Occipital lobe (tissue), 2 donors: ENCODE data around the gene TIAM1. TPM values are rescaled to one million over a fixed set of nuclear protein-coding genes. Genes with fewer than 3 reads are reported as not detected.
A peak's percentile ranks its signal among the peaks of the same experiment; 100 is the strongest.

Experiments
- DNase-seq: peaks from one replicate; lab custom pipeline; 2025; lab: John Stamatoyannopoulos, UW
- total RNA-seq: library from RNA; depleted of rRNA; stranded (reverse); fragments of >200 nt; gene quantifications from one replicate; pipeline ENCODE4 v1.2.3, GENCODE V29; 2014

The TIAM1 gene
- total RNA-seq, 1 donor from 2014 or later, result 54.1 TPM

GRCh38 chr21:31140676-31141075 lies 203.4 kb downstream of the TIAM1 start:
- no peak for DNase-seq

- no peak for DNase-seq
Measured at GRCh38 chr21:31140025-31140424, 204.0 kb downstream of the TIAM1 start.

GRCh38 chr21:31137960-31138359 lies 206.1 kb downstream of the TIAM1 start:
- DNase-seq, result no peak

- DNase-seq, result peak; percentile 31
Measured at GRCh38 chr21:31136891-31137290, 207.2 kb downstream of the TIAM1 start.

GRCh38 chr21:31135531-31136184 lies 208.4 kb downstream of the TIAM1 start:
- DNase-seq, result no peak

DNA sequence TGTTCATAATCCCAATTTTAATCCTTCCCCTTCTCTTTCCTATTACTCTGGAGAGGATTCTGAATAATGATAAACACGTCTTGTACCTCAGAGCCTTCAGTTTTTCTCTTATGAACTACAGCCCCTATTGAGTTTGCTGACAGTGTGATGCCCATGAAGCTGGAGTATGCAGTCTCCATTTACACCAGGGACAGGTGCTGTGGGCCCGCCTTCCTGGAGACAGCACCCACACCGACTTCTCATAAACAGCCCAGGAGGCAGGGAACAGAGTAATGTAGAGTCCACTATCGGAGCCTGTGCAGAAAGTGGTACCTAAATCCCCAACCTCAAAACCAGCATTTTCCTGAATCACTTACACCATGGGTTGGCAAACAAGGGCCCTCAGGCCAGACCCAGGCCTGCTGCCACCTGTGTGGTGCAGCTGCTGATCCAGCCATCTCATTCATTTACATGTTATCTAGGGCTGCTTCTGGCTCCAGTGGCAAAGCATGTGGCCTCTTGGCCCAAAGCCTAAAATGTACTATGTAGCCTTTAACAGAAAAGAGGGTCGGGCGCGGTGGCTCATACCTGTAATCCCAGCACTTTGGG lies 210.7 kb downstream of the TIAM1 start:
- DNase-seq, result no peak

DNA sequence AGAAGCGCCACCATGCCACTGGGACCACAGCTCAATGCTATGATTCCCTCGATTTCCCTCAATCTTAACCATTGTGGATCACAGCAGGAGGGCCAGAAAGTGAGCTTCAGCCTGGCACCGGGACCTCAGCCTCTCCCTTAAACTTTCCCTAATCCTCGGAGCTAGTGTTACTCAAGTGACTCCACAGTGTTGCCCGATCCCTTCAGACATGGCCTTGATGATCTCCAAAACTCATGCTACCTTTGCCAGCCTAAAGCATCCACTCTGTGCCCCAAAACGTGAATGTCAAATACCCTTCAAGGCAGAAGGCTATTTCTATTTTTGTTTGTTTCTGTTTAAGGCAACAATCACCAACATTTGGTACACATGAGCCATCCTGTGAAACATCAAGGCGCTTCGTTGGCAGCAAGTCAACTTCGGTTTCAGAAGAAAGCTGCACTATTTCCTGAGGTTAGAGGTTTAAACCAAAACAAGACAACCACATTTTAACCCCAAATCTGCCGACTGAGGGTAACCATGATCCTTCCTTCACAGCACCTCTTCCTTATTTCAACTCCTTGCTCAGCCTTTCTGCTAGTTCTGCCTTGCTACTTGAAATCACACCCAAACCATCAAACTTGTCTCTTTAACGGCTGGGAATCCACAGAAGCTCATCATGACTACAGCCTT lies 211.4 kb downstream of the TIAM1 start:
- no peak for DNase-seq

- DNase-seq, result no peak
Measured at GRCh38 chr21:31130821-31131220, 213.2 kb downstream of the TIAM1 start.

GRCh38 chr21:31128234-31128633 lies 215.8 kb downstream of the TIAM1 start:
- no peak for DNase-seq

DNA sequence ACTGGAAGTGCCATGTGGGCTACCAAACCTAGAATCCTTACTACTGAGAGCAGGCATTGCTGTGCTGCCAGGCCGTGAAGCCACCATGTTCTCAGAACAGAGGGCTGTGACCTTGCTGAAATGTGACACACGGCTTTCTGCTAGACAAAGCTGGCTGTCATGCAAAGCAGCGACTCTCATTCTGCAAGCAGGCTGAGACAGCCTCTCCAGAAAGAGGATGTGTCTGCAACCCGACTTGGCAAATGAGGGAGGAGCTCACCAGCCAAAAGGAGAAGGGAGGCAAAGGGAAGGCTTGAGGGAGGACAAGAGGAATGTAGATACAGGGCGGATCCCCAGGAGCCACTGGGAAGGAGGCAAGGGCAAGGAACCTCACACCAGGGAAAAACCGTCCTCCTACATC lies 220.1 kb downstream of the TIAM1 start:
- DNase-seq, result peak; percentile 28

GRCh38 chr21:31119199-31119598 lies 224.9 kb downstream of the TIAM1 start:
- DNase-seq, result no peak

GRCh38 chr21:31117128-31117916 lies 226.7 kb downstream of the TIAM1 start:
- DNase-seq, result peak; percentile 27

DNA sequence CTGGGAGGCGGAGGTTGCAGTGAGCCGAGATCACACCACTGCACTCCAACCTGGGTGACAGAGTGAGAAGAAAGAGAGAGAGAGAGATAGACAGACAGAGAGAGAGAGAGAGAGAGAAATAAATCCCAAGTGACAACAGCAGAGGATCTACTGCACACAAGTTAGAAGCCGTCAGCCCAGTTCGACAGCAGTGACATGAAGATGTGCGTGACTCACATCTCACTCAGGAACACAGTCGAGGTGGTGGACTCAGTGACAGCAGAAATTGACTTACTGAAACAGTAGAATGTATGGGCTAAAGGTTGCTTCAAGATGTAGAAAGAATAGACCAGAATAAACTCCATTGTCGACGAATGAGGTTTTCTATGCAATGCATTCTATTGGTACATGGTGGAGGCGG lies 228.8 kb downstream of the TIAM1 start:
- no peak for DNase-seq

DNA sequence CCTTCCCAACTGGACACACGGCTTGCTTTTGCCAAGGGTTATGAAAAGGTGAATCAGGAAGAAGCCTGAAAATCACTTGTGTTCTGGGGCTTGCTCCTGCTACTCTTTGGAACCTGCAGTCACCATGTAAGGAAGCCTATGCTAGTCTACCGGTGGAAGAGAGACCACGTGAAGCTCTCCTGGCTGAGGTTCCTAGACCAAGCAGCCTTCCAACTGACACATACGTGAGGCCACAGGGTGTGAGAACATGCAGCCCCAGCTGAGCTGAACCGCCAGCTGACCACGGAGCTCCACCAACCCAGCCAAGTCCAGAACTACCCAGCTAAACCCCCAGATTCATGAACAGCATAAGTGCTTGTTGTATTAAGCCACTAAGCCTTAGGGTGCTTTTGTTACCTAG lies 233.0 kb downstream of the TIAM1 start:
- DNase-seq, result no peak

- no peak for DNase-seq
Measured at GRCh38 chr21:31110430-31110829, 233.6 kb downstream of the TIAM1 start.

GRCh38 chr21:31107871-31108270 lies 236.2 kb downstream of the TIAM1 start:
- DNase-seq, result no peak

GRCh38 chr21:31107176-31107785 lies 236.8 kb downstream of the TIAM1 start:
- no peak for DNase-seq

GRCh38 chr21:31103571-31104265 lies 240.3 kb downstream of the TIAM1 start:
- no peak for DNase-seq

DNA sequence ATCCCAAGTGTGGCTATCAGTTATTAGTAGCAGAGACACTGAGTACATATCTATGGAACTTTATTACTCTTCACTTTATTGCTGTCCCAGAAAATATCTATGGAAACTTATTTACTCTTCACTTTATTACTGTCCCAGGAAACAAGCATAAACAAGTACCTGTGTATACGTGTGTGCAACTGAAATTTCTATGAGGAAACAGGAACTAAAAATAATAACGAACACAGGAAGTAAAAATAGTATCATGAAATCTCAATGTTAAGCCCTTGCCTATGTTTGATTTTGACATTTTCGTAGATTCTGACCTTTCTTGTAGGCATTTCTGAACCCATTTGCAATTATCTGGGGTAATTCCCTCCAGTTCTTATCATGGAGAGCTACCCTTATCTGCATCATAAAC lies 240.9 kb downstream of the TIAM1 start:
- no peak for DNase-seq

GRCh38 chr21:31099122-31099521 lies 244.9 kb downstream of the TIAM1 start:
- no peak for DNase-seq

GRCh38 chr21:31098576-31099005 lies 245.5 kb downstream of the TIAM1 start:
- peak; percentile 38 for DNase-seq
